Epithelial cell of prostate (primary cell): ENCODE measurements around the gene RIPOR3.
"Not testable (repeated sequence)": the region's sequence is repeated elsewhere in the genome, so short reads cannot be mapped to it uniquely, and the experiment has no call there.

Source experiments
- DNase-seq: peaks from one replicate; pipeline ENCODE4 v3.0.0-alpha.2; 2011; ENCODE audit warnings: low read depth, low spot score
- H3K27ac ChIP-seq: fragments of 450-650 bp; 2 replicates; pipeline ENCODE4 v1.5.1; 2017; ENCODE audit warnings: mild to moderate bottlenecking

Gene RIPOR3

DNA sequence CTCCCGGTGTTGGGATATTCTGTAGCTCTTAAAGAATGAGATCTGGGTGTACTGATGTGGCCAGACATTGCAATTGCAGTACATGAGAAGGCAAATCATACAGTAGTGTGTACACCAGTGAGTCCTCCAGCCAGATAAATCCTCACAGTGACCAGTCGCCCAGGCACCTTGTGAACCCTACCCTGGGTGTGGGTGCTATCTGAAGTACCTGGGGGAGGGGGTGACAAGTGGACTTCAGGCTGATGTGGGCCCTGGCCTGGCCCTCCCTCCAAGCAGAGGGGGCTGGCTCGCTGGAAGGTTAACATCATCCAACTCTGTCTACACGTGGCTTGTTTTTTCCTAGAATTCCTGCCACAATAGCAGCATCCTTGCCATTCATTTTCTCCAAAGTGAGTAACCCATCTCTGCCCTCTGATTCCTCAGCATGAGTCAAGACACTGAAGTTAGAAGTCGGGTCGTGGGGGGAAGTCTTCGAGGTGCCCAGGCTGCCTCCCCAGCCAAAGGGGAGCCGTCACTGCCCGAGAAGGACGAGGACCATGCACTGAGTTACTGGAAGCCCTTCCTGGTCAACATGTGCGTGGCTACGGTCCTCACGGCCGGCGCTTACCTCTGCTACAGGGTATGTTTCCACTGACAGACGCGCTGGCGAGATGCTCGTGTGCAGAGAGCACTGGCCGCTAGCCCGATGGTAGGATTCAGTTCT, 110.3 kb downstream of the RIPOR3 start:
- no peak overlapping the region for H3K27ac ChIP-seq
- no peak for DNase-seq

DNA sequence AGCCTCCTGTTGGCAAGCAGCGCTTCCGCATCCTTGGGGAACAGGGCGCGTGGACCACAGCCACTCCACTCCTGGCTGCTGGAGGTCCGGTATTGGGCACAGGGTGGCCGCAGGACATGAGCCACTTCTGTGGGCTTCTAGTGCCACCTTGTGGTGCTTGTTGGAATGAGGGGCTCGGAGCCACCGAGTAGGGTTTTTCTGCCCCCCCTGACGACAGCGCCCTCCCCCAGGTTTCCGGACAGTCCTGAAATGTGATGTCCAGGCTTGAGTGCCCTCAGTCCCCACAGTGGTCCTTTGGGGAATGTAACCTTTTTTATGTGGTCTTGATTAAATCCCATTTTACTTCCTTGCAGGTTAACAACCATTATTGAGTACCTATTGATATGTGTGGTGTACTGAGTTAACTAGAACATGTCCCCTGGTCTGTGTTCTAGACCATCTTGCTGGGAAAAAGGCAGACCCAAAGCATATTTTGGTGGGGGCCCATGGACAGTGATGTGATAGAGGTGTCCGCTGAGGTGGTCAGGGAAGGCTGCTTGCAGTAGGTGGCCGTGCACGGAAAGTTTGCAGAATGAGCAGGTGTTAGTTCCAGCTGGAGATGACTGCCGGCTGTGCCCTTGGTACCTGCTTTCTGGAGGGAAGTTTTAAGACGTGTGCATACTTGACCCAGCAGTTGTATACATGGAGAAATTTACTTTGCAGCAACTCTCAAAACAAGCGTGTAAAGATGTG, 111.2 kb downstream of the RIPOR3 start:
- DNase-seq, result no peak
- H3K27ac ChIP-seq, result no peak overlapping the region

DNA sequence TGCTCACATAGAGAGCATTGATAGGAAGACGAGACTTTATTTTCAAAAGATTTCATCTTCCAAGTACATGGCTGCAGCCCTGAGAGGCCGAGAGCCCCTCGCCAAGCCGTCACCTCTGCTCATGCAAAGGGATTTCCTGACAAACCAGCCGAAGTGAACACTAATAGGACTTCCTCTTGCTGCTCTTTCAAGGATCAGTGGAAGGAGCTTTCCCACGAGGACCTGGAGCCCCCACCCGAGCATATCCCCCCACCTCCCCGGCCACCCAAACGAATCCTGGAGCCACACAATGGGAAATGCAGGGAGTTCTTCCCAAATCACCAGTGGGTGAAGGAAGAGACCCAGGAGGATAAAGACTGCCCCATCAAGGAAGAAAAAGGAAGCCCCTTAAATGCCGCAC, 111.8 kb downstream of the RIPOR3 start:
- no peak overlapping the region for H3K27ac ChIP-seq
- no peak for DNase-seq

GRCh38 chr20:50578778-50579165, 112.6 kb downstream of the RIPOR3 start:
- DNase-seq, result no peak
- no peak overlapping the region for H3K27ac ChIP-seq

GRCh38 chr20:50578061-50578777, 113.1 kb downstream of the RIPOR3 start:
- no peak for DNase-seq

DNA sequence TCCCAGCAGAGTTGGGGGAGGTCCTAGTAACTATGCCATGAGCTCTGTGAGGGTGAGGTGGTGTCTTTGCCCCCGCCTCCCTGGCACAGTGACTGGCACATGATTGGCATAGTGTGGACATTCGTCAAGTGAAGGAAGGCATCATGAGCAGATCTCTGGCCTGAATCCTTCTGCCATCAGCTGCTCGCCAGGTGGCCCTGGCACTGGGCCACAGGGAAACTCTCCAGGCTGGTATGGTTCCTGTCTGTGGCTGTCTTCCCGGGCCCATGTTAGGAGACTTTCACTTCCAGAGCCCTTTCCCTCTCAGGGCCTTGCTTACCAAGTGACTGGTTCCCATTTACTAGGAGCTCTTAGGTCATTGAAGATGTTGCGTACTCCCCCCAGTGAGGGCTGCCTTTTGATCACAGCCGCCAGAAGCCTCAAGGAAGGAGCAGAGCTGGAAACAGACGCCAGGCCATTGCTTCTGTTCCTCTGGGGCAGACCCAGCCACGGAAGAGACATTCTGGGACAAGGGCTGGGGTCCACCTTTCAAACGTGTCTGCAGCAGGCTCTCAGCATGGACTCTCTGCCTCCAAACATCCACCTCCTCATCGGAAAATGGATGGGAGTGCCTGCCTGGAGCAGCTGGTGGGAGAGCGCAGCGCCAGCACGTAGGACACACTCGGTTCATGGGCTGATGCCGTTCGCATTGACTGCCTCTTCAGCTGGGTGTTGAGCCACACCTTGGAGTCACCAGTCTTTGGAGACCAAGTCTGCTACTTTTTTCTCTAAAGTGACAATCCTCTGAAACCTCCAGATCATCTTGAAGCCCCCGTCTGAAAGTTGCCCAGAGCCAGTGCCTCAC, 113.9 kb downstream of the RIPOR3 start:
- DNase-seq, result no peak
- H3K27ac ChIP-seq, result no peak overlapping the region

More at GRCh38 chr20:50578061-50578777, 113.1 kb downstream of the RIPOR3 start:
- H3K27ac ChIP-seq, result no peak overlapping the region

DNA sequence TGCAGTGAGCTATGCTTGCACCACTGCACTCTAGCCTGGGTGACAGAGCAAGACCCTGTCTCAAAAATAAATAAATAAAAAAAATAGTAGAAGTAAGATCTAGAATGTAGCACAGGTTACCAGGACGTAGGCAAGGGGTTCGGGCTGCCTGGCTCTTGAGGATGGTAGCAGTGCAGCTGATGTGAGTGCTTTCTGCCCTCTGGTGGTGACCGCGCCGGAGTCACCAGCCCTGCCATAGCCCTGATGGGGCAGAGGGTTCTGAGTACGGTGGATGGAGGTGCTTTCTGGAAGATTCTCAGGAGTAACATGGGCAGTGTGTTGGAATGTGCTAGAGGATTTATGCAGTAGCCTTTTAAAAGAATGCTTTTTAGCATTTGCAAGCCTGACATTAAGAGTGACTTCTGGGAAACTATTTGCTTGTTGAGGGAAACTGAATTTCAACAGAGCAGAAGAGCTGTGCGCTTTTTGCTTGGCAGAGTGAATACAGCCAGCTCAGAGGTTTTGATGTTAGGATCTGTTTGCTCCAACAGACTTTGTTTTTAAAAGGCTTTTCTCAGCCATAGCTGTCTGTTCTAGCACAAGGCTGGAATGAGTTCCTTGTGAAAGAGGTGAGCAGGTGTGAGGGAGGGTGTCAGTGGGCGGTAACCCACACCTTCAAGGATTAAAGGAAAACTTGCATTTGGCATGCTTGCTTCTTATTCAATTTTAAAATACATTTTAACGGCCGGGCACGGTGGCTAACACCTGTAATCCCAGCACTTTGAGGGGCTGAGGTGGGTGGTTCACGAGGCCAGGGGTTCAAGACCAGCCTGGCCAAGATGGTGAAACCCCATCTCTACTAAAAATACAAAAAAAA, 115.2 kb downstream of the RIPOR3 start:
- no peak for DNase-seq
- H3K27ac ChIP-seq, result no peak overlapping the region

DNA sequence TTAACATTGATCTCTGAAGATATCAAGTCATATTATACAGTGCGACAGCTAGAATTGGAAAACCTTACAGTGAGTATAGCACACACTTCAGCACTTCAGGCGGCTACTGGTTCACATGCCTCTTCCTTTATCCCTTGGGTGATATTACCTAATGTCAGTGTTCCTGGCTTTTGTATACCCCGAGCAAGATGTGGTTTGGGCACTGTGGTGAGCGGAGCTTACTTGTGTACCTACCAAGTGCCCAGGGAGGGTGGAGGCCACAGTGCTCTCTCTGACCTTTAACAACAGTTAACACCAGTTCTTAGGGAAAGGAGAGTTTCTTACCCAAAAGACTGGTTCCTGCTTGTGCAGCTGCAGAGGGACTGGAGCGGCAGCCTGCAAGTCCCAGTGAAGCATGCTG, 116.8 kb downstream of the RIPOR3 start:
- no peak for DNase-seq
- H3K27ac ChIP-seq, result no peak overlapping the region

- DNase-seq, result no peak
- H3K27ac ChIP-seq, result no peak overlapping the region
Measured at GRCh38 chr20:50574108-50574507, 117.2 kb downstream of the RIPOR3 start.

DNA sequence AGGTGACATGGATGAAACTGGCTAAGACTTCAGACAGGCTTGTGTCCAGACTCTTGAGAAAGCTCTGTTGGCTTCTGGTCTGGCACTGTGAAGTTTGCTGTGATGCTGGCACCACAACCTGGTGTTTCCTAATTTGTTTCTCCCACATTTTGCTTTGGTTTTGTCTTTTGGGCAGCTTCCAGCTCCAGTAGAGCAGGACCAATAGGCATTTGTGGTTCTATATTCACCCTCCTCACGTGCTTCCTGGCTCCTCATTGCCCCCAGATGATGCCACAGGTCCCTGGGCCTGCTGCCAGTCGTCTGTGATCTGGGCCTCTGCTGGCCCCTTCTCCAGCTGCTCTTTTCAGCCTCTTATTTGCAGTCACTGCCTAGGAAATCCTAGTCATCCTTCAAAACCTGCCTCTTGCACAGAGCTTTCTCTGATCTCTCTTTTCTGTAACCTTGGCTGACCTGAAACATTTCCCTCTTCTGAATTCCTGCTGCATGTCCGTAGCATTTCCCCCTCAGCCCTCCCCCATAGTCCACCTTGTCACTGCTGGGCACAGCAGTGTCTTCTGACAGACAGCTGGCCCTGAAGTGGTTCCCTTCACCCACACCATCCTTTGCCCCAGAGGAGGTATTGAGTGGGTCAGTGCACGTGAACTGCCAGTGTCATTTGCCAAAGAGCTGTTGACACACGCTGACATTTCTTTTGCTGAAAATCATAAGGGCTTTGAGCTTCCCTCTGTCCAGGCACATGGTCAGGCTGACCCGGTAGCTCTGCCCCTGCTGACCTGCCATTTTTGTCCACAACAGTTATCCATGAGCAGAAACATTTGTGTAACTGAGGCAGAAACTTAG, 118.2 kb downstream of the RIPOR3 start:
- DNase-seq, result no peak
- no peak overlapping the region for H3K27ac ChIP-seq

- no peak overlapping the region for H3K27ac ChIP-seq
- no peak for DNase-seq
Measured at GRCh38 chr20:50571466-50571865, 119.9 kb downstream of the RIPOR3 start.

- DNase-seq, result no peak
- no peak overlapping the region for H3K27ac ChIP-seq
Measured at GRCh38 chr20:50569864-50570836, 121.2 kb downstream of the RIPOR3 start.

DNA sequence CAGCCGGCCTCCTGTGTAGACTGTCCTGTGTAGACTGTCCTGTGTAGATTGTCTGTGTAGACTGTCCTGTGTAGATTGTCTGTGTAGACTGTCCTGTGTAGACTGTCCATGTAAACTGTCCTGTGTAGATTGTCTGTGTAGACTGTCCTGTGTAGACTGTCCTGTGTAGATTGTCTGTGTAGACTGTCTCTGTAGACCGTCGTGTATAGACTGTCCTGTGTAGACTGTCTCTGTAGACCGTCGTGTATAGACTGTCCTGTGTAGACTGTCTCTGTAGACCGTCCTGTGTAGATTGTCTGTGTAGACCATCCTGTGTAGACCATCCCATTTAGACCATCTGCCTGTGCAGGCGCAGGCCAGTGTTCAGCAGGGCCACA, 121.9 kb downstream of the RIPOR3 start:
- not testable (repeated sequence) for H3K27ac ChIP-seq

DNA sequence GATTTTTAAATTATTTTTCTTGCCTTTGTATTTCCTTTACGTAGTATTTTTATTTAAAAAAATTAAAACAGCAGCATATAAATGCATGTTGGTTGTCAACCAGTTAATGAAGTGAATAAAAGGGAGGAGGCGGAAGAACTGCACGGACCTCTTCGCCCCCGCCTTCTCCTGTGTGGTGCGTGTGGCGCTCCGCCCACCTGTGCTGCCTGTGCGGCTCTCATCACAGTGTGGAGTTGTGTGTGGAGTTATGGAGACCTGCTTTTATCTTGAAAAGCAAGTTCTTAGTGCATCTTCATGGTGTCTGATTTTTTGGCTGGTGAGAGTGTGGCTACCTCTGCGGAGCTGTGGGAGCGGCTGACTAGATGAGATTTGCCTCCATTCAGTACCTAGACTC, 122.8 kb downstream of the RIPOR3 start:
- H3K27ac ChIP-seq, result no peak overlapping the region

More for the DNA sequence above, 121.9 kb downstream of the RIPOR3 start:
- DNase-seq, result not testable (repeated sequence)

DNA sequence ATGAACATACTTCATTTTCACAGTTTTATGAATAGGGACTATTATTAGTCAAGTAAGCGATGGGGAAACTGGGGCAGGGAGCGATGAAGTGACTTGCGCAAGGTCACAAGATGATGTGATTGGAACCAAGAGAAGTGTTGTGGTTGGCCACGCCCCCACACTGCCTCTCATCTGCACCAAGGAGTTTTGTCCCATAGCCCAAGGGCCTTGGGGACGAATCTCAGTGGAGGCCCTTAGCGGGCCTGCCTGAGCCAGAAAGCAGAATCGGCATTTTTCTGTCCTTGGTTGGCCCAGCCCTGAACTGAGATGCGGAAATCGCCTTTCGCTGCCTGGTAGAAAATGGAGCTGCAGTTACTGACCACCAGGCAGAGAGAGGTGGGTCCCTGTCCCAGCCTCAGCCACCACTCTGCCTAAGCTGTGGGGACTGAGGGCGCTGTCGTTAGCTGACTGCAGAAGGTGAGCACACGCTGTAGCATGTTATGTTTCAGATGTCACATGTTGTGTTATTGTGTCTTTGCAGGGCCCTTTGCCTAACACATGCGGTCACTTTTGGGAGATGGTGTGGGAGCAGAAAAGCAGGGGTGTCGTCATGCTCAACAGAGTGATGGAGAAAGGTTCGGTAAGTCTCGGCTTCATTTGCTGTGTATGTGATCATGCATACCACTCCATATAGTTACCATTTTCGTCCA, 123.3 kb downstream of the RIPOR3 start:
- no peak overlapping the region for H3K27ac ChIP-seq
- DNase-seq, result no peak

More for the DNA sequence above, 122.8 kb downstream of the RIPOR3 start:
- no peak for DNase-seq

- H3K27ac ChIP-seq, result no peak overlapping the region
- no peak for DNase-seq
Measured at GRCh38 chr20:50565871-50566270, 125.5 kb downstream of the RIPOR3 start.

DNA sequence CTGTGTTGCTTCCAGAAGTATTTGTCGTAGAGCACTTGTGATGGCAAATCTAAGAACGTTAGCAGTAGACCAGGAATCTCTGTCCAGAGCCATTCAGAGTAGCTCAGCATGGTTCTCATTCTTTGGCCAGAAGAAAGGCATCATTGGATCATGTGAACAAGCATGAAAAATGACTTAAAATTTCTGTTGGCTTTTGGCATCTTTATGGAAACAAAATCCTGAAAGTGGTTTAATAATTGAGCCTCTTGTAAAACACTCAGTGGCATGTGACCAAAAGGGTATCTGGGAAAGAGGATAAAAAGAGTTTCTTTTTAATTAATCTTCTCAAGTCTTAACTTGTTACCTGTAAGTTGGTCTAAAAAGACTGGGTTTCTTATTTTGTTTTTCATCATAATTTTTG, 126.0 kb downstream of the RIPOR3 start:
- no peak overlapping the region for H3K27ac ChIP-seq
- no peak for DNase-seq
